ENCODE results near the gene SCMH1.

DNA sequence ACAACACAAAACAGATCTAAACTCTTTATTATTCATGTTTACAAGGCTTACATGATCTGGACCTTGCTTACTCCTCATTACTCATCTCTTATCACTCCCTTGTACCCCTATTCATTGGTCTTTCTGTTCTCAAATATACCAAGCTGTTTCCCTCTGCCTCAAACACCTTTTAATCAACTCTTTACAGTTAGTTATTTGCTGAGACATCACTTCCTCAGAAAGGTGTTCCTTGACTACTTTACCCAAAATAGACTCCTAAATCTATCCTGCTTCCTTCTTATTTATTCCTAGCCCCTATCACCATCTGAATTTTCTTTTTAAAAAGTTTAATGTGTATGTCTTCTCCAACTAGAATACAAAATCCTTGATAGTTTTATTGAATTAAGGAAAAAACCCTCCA lies 120.0 kb downstream of the SCMH1 start:
- TF ChIP-seq, protein P1, sequence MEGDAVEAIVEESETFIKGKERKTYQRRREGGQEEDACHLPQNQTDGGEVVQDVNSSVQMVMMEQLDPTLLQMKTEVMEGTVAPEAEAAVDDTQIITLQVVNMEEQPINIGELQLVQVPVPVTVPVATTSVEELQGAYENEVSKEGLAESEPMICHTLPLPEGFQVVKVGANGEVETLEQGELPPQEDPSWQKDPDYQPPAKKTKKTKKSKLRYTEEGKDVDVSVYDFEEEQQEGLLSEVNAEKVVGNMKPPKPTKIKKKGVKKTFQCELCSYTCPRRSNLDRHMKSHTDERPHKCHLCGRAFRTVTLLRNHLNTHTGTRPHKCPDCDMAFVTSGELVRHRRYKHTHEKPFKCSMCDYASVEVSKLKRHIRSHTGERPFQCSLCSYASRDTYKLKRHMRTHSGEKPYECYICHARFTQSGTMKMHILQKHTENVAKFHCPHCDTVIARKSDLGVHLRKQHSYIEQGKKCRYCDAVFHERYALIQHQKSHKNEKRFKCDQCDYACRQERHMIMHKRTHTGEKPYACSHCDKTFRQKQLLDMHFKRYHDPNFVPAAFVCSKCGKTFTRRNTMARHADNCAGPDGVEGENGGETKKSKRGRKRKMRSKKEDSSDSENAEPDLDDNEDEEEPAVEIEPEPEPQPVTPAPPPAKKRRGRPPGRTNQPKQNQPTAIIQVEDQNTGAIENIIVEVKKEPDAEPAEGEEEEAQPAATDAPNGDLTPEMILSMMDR (IDR thresholded peaks at IDR 0.05), result no peak
- TF ChIP-seq POLR2AphosphoS5 (IDR thresholded peaks at IDR 0.05), result no peak

Data from upper lobe of left lung (tissue), 4 donors.